Psoas muscle (tissue), 8 donors: ENCODE results near the gene AACS. TPM values are rescaled to one million over a fixed set of nuclear protein-coding genes. Genes with fewer than 3 reads are reported as not detected.

ENCODE experiments used
- ATAC-seq, 4 donors: fragments of 200-7000 bp; cut with Tn5 transposase; one replicate each; pipeline ENCODE4 v1.9.1; 2020; ENCODE audit warnings: moderate library complexity in 3 of 4, mild to moderate bottlenecking in 2 of 4
- DNase-seq, 2 donors: peaks; one replicate each; pipeline ENCODE4 v3.0.0-alpha.2; 2020
- H3K27ac ChIP-seq: fragments of 200-600 bp; one replicate; pipeline ENCODE4 v1.8.0; 2022
- H3K27me3 ChIP-seq, 3 donors: fragments of 200-600 bp in 1 of 3; one replicate each; pipeline versions ENCODE4 v1.6.1 to v1.8.0; 2013 to 2022; ENCODE audit warnings: low read length in 2 of 3, mild to moderate bottlenecking in 2 of 3, moderate library complexity in 1 of 3; ENCODE audit not compliant: insufficient read depth in 3 of 3
- H3K36me3 ChIP-seq, 2 donors: fragments of 200-600 bp in 1 of 2; one replicate each; pipeline versions ENCODE4 v1.6.1 to v1.8.0; 2013 to 2022; ENCODE audit warnings: low read depth in 1 of 2, mild to moderate bottlenecking in 1 of 2, moderate library complexity in 1 of 2; ENCODE audit not compliant: insufficient read depth in 1 of 2
- H3K4me1 ChIP-seq: fragments of 200-600 bp; one replicate; pipeline ENCODE4 v1.8.0; 2022
- H3K4me3 ChIP-seq: fragments of 200-600 bp; one replicate; pipeline ENCODE4 v1.8.0; 2022; ENCODE audit warnings: mild to moderate bottlenecking
- H3K9me3 ChIP-seq: fragments of 200-600 bp; one replicate; pipeline ENCODE4 v1.8.0; 2022
- CTCF ChIP-seq: fragments of 200-600 bp; IDR thresholded peaks from one replicate; pipeline ENCODE4 v1.8.0; 2022; ENCODE audit warnings: antibody characterized with exemption
- WGBS, 3 donors: extraction: QIAGEN DNeasy Blood & Tissue Kit; methylation state at CpG; one replicate each; pipeline versions ENCODE4 v1.1.6 to v1.1.7; 2013; 5-methylcytosine and 5-hydroxymethylcytosine counted together
- intact Hi-C, 2 donors: fragments of 100-400 bp; cut with DNase I; formaldehyde crosslinking; loops; one replicate each; pipeline versions ENCODE4 v1.11.0 to v1.14.2; 2022
- polyA plus RNA-seq, 3 donors: library from polyadenylated mRNA; stranded (reverse); fragments of 200-250 nt; gene quantifications; one replicate each; pipeline ENCODE4 v1.2.3, GENCODE V29; 2013
- total RNA-seq, 4 donors: library from RNA; stranded (reverse); fragmentation: NEBNext Ultra II Directional in 2 of 4; extraction: Animal tissue kit (Norgen Biotek cat#: 25700) in 2 of 4; gene quantifications; one replicate each; pipeline versions ENCODE4 v1.2.1 to v1.2.4, GENCODE V29; 2021 to 2023
- donor health status: healthy with polysubstance abuse.
- donor health status: DM: no; HTN: no; CAD: no; lungs with moderate emphysema.
- donor health status: Bipolar disorder and iron deficiency.
- donor health status: healthy.
- donor health status: DM: yes; HTN: yes; CAD: no.
- donor health status: DM: no; HTN: no; CAD: no.
- donor health status: DM: no; HTN: no; CAD: no.
- donor health status: DM: yes; HTN: yes; CAD: no.

The AACS gene
- total and polyA plus RNA-seq, 7 donors: 3.2 to 9.5 (median 5.7) TPM

DNA sequence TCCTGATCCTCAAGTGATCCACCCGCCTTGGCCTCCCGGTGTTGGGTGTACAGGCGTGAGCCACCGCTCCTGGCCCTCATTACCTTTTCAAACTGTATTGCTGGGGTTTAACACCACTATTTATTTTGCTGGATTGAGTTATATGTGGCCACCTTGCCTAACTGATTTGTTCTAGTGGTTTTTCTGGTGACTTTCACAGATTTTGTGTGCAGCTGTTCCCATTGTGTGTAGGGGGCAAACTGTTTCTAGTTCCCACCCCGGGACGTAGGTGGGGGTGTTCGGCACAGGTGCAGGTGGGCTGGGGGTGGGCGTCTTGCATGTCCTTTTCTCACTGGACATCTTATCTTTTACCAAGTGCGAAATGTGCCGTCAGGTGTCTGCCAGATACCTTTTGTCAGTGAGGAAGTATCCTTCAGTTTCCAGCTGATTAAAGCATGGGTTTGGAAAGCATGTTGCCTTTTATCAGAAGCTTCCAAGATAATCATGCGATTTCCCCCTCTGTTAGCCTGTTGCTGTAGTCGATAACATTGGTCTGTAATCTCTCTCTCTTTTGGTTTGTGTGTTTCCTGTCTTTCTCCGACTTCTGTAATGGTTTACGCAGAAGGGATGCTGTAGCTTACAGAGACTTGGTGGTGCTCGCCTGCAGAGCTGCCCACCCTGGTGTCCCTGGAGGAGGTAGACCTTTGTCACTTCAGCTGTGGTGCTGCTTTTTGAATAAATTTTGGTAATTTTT lies 33.6 kb downstream of the AACS start:
- Histone ChIP-seq H3K27me3 (no peaks in the 10 kb centered on the region), H3K4me1 (no peaks in the 10 kb centered on the region), H3K9me3 (no peaks in the 10 kb centered on the region), H3K4me3 (no peak overlapping the region), H3K36me3 (peaks cover 0 to 11% of the 10 kb centered on the region in 2 donors), H3K27ac (no peak overlapping the region)
- no peak for ATAC-seq
- TF ChIP-seq CTCF: no peak
- intact Hi-C loops: no loop called here
- whole genome bisulfite sequencing, 3 donors: 53 to 56% (median 54%) methylated on average over 15 of the region's 15 CpGs
- DNase-seq: no peak

- no peaks in the 10 kb centered on the region for H3K4me1 ChIP-seq
- H3K36me3 ChIP-seq: peaks cover 0 to 11% of the 10 kb centered on the region in 2 donors
- no peak for DNase-seq
- no peaks in the 10 kb centered on the region for H3K27me3 ChIP-seq
- WGBS, 3 donors: 93 to 96% (median 94%) methylated on average over 7 of the region's 7 CpGs
- H3K4me3 ChIP-seq: no peak overlapping the region
- no peak for ATAC-seq
- H3K9me3 ChIP-seq: no peaks in the 10 kb centered on the region
- no peak for TF ChIP-seq CTCF
- no peak overlapping the region for H3K27ac ChIP-seq
- intact Hi-C loops: no loop called here
Observed at GRCh38 chr12:125099409-125099782, 34.2 kb downstream of the AACS start.

- ATAC-seq (no peak), DNase-seq (no peak)
- H3K4me1 ChIP-seq: no peaks in the 10 kb centered on the region
- WGBS, 3 donors: 87 to 91% (median 89%) methylated on average over 9 of the region's 9 CpGs
- no peak for TF ChIP-seq CTCF
- intact Hi-C loops: no loop called here
- H3K36me3 ChIP-seq: peaks cover 0 to 11% of the 10 kb centered on the region in 2 donors
- no peaks in the 10 kb centered on the region for H3K9me3 ChIP-seq
- no peak overlapping the region for H3K4me3 ChIP-seq
- no peaks in the 10 kb centered on the region for H3K27me3 ChIP-seq
- no peak overlapping the region for H3K27ac ChIP-seq
Observed at GRCh38 chr12:125100551-125101434, 35.6 kb downstream of the AACS start.

GRCh38 chr12:125104982-125105381 lies 39.7 kb downstream of the AACS start:
- DNase-seq: no peak
- Histone ChIP-seq H3K4me1 (no peaks in the 10 kb centered on the region), H3K36me3 (peaks cover 5 to 11% of the 10 kb centered on the region in 2 donors), H3K9me3 (no peaks in the 10 kb centered on the region), H3K27me3 (no peaks in the 10 kb centered on the region), H3K27ac (no peak overlapping the region), H3K4me3 (no peak overlapping the region)
- ATAC-seq: no peak
- 86 to 93% (median 91%) methylated on average over 10 of the region's 10 CpGs for WGBS, 3 donors
- intact Hi-C loops: no loop called here
- no peak for TF ChIP-seq CTCF
